ENCODE measurements around the gene MALRD1. TPM values are rescaled to one million over a fixed set of nuclear protein-coding genes. Genes with fewer than 3 reads are reported as not detected.
"Not testable (repeated sequence)": the region's sequence is repeated elsewhere in the genome, so short reads cannot be mapped to it uniquely, and the experiment has no call there.

The MALRD1 gene
- total RNA-seq, 1 donor from 2014 or later = 7.0 TPM

DNA sequence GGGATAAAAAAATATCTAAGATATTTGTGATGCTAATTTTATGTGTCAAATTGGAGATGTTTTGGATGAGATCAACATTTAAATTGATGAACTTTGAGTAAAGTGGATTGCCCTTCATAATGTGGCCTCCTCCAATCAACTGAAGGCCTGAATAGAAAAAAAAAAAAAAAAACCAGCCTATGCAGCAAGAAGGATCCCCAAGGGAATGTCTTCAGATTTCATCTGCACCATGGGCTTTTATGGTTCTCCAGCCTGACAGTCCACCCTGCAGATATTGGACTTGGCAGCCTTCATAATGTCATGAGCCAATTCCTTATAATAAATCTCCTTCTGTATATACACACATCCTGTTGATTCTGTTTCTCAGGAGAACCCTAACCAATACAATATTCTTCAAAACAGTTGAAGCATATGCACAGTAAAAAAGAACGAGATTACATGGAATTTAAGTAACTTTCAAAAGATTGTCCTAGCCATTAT is 450.7 kb downstream of the MALRD1 start:
- TF ChIP-seq, protein P1, sequence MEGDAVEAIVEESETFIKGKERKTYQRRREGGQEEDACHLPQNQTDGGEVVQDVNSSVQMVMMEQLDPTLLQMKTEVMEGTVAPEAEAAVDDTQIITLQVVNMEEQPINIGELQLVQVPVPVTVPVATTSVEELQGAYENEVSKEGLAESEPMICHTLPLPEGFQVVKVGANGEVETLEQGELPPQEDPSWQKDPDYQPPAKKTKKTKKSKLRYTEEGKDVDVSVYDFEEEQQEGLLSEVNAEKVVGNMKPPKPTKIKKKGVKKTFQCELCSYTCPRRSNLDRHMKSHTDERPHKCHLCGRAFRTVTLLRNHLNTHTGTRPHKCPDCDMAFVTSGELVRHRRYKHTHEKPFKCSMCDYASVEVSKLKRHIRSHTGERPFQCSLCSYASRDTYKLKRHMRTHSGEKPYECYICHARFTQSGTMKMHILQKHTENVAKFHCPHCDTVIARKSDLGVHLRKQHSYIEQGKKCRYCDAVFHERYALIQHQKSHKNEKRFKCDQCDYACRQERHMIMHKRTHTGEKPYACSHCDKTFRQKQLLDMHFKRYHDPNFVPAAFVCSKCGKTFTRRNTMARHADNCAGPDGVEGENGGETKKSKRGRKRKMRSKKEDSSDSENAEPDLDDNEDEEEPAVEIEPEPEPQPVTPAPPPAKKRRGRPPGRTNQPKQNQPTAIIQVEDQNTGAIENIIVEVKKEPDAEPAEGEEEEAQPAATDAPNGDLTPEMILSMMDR (IDR thresholded peaks at IDR 0.05) = no peak
- H3K4me1 ChIP-seq = no peaks in the 10 kb centered on the region
- no peaks in the 10 kb centered on the region for H3K27me3 ChIP-seq
- H3K36me3 ChIP-seq = no peaks in the 10 kb centered on the region
- H3K27ac ChIP-seq = no peak overlapping the region
- ATAC-seq (no peak), DNase-seq (no peak)
- intact Hi-C loops (cut with DNase I) = no loop called here
- H3K4me3 ChIP-seq = no peak overlapping the region
- H3K9me3 ChIP-seq = no peaks in the 10 kb centered on the region

DNA sequence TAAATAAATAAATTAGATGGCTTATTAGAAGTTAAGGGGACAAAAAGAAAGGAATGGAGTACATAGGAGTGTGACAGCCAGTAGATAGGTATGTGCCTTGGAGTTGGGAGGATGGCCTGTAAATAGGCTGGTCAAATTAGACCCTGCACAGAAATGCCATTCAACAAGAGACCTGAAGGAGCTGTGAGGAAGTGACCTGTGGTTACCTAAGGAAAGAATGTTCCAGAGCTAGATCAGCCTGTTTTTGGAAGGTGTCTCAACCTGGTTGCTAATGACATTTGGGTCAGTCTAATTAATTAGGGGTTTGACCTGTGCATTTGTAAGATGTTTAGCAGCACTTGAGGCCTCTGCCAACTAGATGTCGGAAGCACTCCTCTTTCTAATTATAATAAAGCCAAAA is 452.4 kb downstream of the MALRD1 start:
- DNase-seq = no peak

DNA sequence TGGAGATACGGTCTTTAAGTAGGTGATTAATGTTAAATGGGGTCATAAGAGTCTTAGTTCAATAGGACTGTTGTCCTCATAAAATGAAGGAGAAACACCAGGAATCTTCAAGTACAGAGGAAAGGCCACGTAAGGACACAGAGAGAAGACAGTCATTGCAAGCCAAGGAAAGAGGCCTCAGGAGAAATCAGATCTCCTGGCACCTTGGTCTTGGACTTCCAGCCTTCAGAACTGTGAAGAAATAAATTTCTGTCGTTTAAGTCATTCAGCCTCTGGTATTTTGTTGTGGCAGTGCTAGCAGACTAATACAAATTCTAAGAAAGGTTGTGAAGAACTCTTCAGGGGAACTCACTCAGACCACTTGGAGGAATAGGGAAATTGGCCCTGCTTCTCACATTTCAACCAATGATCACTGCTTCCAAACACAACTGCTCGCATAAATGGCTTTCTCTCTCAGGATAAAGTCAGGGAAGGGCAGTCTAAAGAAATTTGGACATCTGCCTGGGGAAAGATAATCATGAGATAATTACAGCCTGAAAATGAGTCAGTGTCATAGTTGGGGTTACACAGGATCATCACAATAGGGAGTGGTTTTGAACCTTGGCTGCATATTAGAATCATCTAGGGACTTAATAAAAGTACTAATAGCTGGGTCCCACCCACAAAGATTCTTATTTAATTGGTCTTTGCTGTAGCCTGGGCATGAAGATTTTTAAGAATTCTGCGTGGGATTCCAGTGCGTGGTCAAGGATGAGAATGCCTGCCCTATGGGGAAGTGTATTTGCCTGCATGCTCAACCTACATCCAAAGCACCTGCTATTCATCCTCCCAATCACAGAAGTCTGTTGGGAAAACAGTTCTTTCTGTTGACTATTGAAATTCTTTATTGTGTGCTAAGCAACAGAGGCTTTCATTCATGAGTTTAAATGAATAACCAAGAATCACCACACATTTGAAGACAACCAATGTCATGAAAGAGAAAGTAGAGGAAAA is 457.0 kb downstream of the MALRD1 start:
- intact Hi-C loops (cut with DNase I) = no loop called here
- Histone ChIP-seq H3K4me1 (no peaks in the 10 kb centered on the region), H3K27me3 (no peaks in the 10 kb centered on the region), H3K27ac (no peak overlapping the region), H3K4me3 (no peak overlapping the region), H3K36me3 (no peaks in the 10 kb centered on the region), H3K9me3 (no peaks in the 10 kb centered on the region)
- no peak for DNase-seq
- no peak for ATAC-seq
- TF ChIP-seq, protein P1 (IDR thresholded peaks at IDR 0.05) = no peak

More for the DNA sequence above, 452.4 kb downstream of the MALRD1 start:
- Histone ChIP-seq H3K36me3 (no peaks in the 10 kb centered on the region), H3K9me3 (no peaks in the 10 kb centered on the region), H3K4me1 (no peaks in the 10 kb centered on the region), H3K4me3 (no peak overlapping the region), H3K27ac (no peak overlapping the region), H3K27me3 (no peaks in the 10 kb centered on the region)
- TF ChIP-seq, protein P1 (IDR thresholded peaks at IDR 0.05) = no peak
- intact Hi-C loops (cut with DNase I) = no loop called here
- no peak for ATAC-seq

DNA sequence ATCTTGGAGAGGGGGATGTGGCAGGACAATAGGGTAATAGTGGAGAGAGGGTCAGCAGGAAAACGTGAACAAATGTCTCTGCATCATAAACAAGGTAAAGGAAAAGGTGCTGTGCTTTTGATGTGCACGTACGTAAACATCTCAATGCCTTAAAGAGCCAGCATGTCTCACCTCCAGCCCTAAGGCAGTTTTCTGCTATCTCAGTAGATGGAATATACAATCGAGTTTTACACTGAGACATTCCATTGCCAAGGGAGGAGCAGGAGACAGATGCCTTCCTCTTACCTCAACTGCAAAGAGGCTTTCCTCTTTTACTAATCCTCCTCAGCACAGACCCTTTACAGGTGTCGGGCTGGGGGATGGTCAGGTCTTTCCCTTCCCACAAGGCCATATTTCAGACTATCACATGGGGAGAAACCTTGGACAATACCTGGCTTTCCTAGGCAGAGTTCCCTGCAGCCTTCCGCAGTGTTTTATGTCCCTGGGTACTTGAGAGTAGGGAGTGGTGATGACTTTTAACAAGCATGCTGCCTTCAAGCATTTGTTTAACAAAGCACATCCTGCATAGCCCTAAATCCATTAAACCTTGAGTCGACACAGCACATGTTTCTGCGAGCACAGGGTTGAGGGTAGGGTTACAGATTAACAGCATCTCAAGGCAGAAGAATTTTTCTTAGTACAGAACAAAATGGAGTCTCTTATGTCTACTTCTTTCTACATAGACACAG is 461.6 kb downstream of the MALRD1 start:
- H3K4me1 ChIP-seq; H3K27me3 ChIP-seq; H3K36me3 ChIP-seq; H3K27ac ChIP-seq; H3K4me3 ChIP-seq; ATAC-seq; DNase-seq; intact Hi-C loops (cut with DNase I); H3K9me3 ChIP-seq: not testable (repeated sequence)

DNA sequence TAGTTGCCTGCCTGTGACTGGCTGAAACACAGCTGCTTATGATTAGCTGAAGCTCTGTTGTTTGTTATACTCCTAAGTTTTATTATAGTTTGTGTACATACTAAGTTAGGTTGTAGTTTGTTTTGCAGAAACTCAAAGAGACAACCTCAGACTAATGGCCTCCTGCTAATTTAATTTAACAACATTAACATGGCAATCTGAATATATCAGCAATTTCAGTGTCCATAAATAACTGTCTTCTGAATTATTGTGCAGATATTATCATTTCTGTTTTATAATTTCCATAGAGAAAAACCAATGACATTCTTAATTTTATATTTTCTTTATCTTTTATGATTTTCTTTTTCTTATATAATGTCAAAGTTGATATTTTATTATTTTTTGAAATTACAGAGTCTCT is 469.5 kb downstream of the MALRD1 start:
- intact Hi-C loops (cut with DNase I) = no loop called here
- DNase-seq (no peak), ATAC-seq (no peak)
- no peak overlapping the region for H3K27ac ChIP-seq
- H3K4me3 ChIP-seq = no peak overlapping the region
- H3K9me3 ChIP-seq = no peaks in the 10 kb centered on the region
- no peaks in the 10 kb centered on the region for H3K36me3 ChIP-seq
- TF ChIP-seq, protein P1 (IDR thresholded peaks at IDR 0.05) = no peak
- no peaks in the 10 kb centered on the region for H3K4me1 ChIP-seq
- no peaks in the 10 kb centered on the region for H3K27me3 ChIP-seq

DNA sequence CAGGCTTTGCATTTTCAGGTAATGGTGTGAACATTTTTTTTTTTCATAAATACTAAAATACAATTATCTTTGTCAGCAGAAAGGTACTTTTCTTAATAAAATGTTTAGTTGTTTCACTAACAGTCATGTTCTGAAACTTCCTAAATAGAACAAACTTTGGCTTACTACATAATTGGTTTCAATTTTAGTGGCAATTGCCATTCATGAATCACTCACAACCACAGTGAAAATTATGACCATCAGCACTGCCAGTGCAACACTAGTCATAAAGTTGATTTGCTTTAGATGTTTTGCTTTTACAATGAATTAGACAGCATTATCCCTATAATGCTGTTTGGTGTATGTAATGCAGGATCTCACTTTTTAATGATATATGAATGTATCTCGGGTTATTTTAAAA is 470.0 kb downstream of the MALRD1 start:
- ATAC-seq (no peak), DNase-seq (no peak)
- intact Hi-C loops (cut with DNase I) = no loop called here
- Histone ChIP-seq H3K27ac (no peak overlapping the region), H3K9me3 (no peaks in the 10 kb centered on the region), H3K27me3 (no peaks in the 10 kb centered on the region), H3K4me1 (no peaks in the 10 kb centered on the region), H3K36me3 (no peaks in the 10 kb centered on the region), H3K4me3 (no peak overlapping the region)
- TF ChIP-seq, protein P1 (IDR thresholded peaks at IDR 0.05) = no peak
